Left lung (tissue), 14 donors: ENCODE data around the gene TNNT2. TPM values are rescaled to one million over a fixed set of nuclear protein-coding genes. Genes with fewer than 3 reads are reported as not detected.

Source experiments
- ATAC-seq: fragments of 200-7000 bp; cut with Tn5 transposase; one replicate; pipeline ENCODE4 v1.9.1; 2020; ENCODE audit warnings: moderate library complexity
- DNase-seq, 4 donors: peaks; one replicate each; pipeline ENCODE4 v3.0.0-alpha.2; 2013 to 2020
- H3K27ac ChIP-seq, 2 donors: fragments of 200-600 bp; sonication (generic) in 1 of 2; one replicate each; pipeline versions ENCODE4 v1.5.0 to v1.8.0; 2020 to 2021
- H3K27me3 ChIP-seq, 2 donors: fragments of 200-600 bp; sonication (generic) in 1 of 2; one replicate each; pipeline versions ENCODE4 v1.5.0 to v1.8.0; 2020 to 2021
- H3K36me3 ChIP-seq, 2 donors: fragments of 200-600 bp; sonication (generic) in 1 of 2; one replicate each; pipeline versions ENCODE4 v1.5.0 to v1.8.0; 2020 to 2021
- H3K4me1 ChIP-seq, 2 donors: fragments of 200-600 bp; one replicate each; pipeline ENCODE4 v1.8.0; 2021
- H3K4me3 ChIP-seq, 2 donors: fragments of 200-600 bp; sonication (generic) in 1 of 2; one replicate each; pipeline versions ENCODE4 v1.5.0 to v1.8.0; 2020 to 2021; ENCODE audit warnings: mild to moderate bottlenecking in 1 of 2
- H3K9me3 ChIP-seq, 2 donors: fragments of 200-600 bp; sonication (generic) in 1 of 2; one replicate each; pipeline versions ENCODE4 v1.5.0 to v1.8.0; 2020 to 2021
- intact Hi-C, 2 donors: fragments of 100-400 bp; cut with DNase I; formaldehyde crosslinking; loops; one replicate each; pipeline versions ENCODE4 v1.11.2 to v1.14.2; 2022
- long read RNA-seq, 12 donors: library from polyadenylated mRNA in 2 of 12; unstranded in 2 of 12; transcript quantifications; one replicate each; pipeline ENCODE4 v2.0.0 and lab custom pipeline, GENCODE V29; 2019 to 2026
- polyA plus RNA-seq, 6 donors: library from polyadenylated mRNA; unstranded; fragments of 120-200 nt; gene quantifications; one replicate each; pipeline ENCODE4 v1.2.1, GENCODE V29; 2013; ENCODE audit not compliant: insufficient read length in 6 of 6
- total RNA-seq, 2 donors: library from RNA; stranded (reverse); fragmentation: NEBNext Ultra II Directional; extraction: Animal tissue kit (Norgen Biotek cat#: 25700); gene quantifications; one replicate each; pipeline ENCODE4 v1.2.1, GENCODE V29; 2021
- TF ChIP-seq, protein P1 (sequence below), 2 donors: fragments of 200-600 bp; sonication (generic) in 1 of 2; IDR thresholded peaks; one replicate each; pipeline versions ENCODE4 v1.5.0 to v1.8.0; 2021; ENCODE audit warnings: antibody characterized with exemption in 2 of 2
- donor health status: DM: no; HTN: yes; CAD: no.
- donor health status: DM: no; HTN: no; CAD: no.

Gene TNNT2
- total RNA-seq (1 to 10 TPM; 5.0 to 6.5 TPM), polyA plus RNA-seq (1 to 10 TPM; 3.2 to 5.8 (median 4.7) TPM)
- long read RNA-seq, donor 1, result 0 reads
- long read RNA-seq, donor 2, result 0 reads
- long read RNA-seq, donor 3, result 0 reads
- long read RNA-seq, donor 4, result 0 reads
- long read RNA-seq, donor 5, result 0 reads
- long read RNA-seq, donor 6, result 0 reads
- long read RNA-seq, donor 7, result 0 reads
- long read RNA-seq, donor 8, partial matches to known transcripts, result 0 of 1 reads
- long read RNA-seq, donor 8, other reads (novel, unspliced or antisense), result 0 of 1 reads
- long read RNA-seq, donor 9, result 0 reads
- long read RNA-seq, donor 10, partial matches to known transcripts, result 0 of 1 reads
- long read RNA-seq, donor 10, other reads (novel, unspliced or antisense), result 1 of 1 reads
- long read RNA-seq, donor 11, result 0 reads
- long read RNA-seq, donor 12, result 0 reads

DNA sequence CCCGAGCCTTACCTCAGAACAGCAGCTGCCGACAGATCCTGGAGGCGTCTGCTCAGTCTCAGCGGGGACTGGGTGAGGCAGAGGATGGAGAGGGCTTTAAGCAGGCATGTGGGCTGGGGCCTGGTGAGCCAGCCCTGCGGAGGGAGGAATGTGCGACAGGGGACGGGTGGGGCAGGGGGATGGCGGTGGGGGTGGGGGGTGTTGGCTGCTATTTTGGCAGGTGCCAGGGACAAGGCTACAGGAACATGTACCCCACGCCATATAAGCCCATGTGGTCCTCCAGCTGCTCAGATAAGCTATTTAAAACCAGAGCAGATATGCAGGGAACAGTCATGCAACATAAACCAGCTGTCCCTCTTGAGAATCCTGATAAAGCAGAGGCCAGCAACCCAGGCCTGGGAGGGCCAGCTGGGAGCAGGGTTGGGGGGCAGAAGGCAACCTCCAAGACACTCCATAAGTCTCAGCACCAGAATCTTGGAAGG, at the start of gene TNNT2:
TNNT2 (minus strand) TSS at position 70 of the 482 bp plus-strand sequence. CDS start 4,426 bp downstream, outside the sequence.
- intact Hi-C loops, result no loop called here
- no peaks in the 10 kb centered on the region for H3K4me1 ChIP-seq
- no peak for ATAC-seq
- TF ChIP-seq, protein P1, sequence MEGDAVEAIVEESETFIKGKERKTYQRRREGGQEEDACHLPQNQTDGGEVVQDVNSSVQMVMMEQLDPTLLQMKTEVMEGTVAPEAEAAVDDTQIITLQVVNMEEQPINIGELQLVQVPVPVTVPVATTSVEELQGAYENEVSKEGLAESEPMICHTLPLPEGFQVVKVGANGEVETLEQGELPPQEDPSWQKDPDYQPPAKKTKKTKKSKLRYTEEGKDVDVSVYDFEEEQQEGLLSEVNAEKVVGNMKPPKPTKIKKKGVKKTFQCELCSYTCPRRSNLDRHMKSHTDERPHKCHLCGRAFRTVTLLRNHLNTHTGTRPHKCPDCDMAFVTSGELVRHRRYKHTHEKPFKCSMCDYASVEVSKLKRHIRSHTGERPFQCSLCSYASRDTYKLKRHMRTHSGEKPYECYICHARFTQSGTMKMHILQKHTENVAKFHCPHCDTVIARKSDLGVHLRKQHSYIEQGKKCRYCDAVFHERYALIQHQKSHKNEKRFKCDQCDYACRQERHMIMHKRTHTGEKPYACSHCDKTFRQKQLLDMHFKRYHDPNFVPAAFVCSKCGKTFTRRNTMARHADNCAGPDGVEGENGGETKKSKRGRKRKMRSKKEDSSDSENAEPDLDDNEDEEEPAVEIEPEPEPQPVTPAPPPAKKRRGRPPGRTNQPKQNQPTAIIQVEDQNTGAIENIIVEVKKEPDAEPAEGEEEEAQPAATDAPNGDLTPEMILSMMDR (IDR thresholded peaks at IDR 0.05), result no peak
- H3K27ac ChIP-seq, result no peak within 1 kb of the TSS
- H3K9me3 ChIP-seq, result no peaks in the 10 kb centered on the region
- no peak within 1 kb of the TSS for H3K4me3 ChIP-seq
- H3K27me3 ChIP-seq, result peaks cover 0 to 20% of the 10 kb centered on the region in 2 donors
- H3K36me3 ChIP-seq, result no peaks in the 10 kb centered on the region
- peak in 1 of 4 donors; percentile 54 for DNase-seq

DNA sequence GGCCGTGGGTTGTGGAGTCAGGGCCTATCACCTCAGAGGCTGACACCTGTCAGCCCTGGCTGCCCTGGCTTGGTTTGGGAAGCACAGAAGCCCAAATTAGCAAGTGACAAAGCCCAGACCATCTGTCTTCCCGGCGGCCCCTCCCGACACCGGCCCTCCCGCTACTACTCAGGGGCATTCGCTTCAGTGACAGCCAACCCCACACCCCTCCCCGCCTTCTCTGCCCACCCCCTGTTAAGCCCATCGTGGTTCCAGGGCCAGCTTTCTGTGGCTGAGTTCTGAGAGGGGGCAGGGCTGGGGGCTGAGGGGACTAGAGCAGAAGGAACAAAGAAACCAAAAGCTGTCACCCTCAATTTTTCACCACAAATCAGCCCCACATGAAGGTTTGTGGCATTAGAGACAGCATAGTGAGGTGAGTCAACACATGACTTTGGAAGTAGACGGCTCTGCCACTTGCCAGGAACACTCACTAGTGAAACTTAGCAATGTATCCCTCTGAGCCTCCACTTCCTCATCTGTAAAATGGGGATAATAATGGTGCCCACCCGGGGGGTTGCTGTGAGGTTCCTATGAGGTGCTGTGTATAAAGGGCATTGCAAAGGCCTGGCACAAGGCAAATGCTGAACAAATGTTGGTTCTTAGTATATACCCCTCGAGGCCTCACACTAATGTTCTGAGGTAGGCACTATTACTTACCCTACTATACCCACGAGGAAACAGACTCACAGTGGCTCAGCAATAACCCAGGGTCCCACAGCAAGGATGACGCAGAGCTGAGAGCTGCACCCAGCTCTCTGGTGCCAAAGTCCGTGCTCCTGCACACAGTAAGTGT, 49.2 kb upstream of the TNNT2 start:
- no peaks in the 10 kb centered on the region for H3K36me3 ChIP-seq
- H3K4me3 ChIP-seq, result no peak overlapping the region
- no peak for ATAC-seq
- no peaks in the 10 kb centered on the region for H3K9me3 ChIP-seq
- DNase-seq, result no peak
- H3K27ac ChIP-seq, result no peak overlapping the region
- TF ChIP-seq, protein P1 (IDR thresholded peaks at IDR 0.05), result no peak
- H3K4me1 ChIP-seq, result no peaks in the 10 kb centered on the region
- H3K27me3 ChIP-seq, result no peaks in the 10 kb centered on the region
- intact Hi-C loops, result no loop called here

GRCh38 chr1:201424146-201424545, 46.7 kb upstream of the TNNT2 start:
- no peaks in the 10 kb centered on the region for H3K36me3 ChIP-seq
- no peak overlapping the region for H3K27ac ChIP-seq
- ATAC-seq, result no peak
- no peaks in the 10 kb centered on the region for H3K27me3 ChIP-seq
- DNase-seq, result no peak
- intact Hi-C loops, result no loop called here
- TF ChIP-seq, protein P1 (IDR thresholded peaks at IDR 0.05), result no peak
- no peaks in the 10 kb centered on the region for H3K4me1 ChIP-seq
- H3K9me3 ChIP-seq, result no peaks in the 10 kb centered on the region
- no peak overlapping the region for H3K4me3 ChIP-seq

GRCh38 chr1:201423655-201424054, 46.2 kb upstream of the TNNT2 start:
- DNase-seq, result no peak
- intact Hi-C loops, result no loop called here
- Histone ChIP-seq H3K36me3 (no peaks in the 10 kb centered on the region), H3K27me3 (no peaks in the 10 kb centered on the region), H3K27ac (no peak overlapping the region), H3K4me3 (no peak overlapping the region), H3K4me1 (no peaks in the 10 kb centered on the region), H3K9me3 (no peaks in the 10 kb centered on the region)
- no peak for ATAC-seq
- TF ChIP-seq, protein P1 (IDR thresholded peaks at IDR 0.05), result no peak
